GM19025 (cell line): ENCODE measurements around the gene HHIP.

Experiments
- ATAC-seq: cut with Tn5 transposase; IDR thresholded peaks from one replicate; pipeline ENCODE4 v1.9.1; 2021; ENCODE audit warnings: mild to moderate bottlenecking, low read depth, moderate library complexity; ENCODE audit not compliant: unreplicated experiment

HHIP gene

DNA sequence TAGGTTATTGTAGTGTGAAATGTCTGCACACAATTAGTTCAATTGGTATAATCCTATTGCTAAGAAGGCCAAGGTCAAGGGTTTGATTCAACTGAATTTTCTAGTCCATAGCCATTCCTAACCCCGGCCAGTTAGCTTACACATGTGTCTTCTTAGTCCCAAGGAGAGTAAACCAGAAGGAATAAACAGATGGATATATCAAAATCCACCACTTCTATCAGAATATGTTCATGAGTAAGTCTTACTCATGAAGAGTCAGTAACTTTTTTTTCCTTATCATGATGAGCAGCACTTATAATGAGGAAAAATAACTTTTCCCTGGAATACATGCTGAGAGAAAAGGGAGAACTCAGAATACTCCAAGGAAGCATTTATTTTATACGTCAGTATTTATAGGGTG is 9.5 kb downstream of the HHIP start:
- no peak for ATAC-seq

DNA sequence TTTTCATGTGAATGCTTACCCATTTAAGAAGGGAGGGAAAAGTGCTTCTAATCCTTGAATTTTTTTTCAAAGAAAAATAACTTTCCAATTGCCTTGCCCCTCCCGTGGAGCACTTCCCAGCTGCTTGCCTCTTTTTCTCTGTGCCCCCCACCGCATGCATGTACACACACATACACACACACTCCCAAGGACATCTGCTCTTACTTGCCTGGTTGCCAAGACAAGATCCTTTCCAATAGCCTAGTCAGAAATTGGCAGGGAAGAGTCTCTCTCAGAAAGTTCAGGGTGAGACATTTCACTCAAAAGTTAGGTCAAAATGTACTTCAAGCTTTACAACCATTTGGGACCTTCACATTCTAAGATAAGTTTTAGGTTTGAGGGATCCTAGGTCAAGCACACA is 10.9 kb downstream of the HHIP start:
- ATAC-seq: no peak

DNA sequence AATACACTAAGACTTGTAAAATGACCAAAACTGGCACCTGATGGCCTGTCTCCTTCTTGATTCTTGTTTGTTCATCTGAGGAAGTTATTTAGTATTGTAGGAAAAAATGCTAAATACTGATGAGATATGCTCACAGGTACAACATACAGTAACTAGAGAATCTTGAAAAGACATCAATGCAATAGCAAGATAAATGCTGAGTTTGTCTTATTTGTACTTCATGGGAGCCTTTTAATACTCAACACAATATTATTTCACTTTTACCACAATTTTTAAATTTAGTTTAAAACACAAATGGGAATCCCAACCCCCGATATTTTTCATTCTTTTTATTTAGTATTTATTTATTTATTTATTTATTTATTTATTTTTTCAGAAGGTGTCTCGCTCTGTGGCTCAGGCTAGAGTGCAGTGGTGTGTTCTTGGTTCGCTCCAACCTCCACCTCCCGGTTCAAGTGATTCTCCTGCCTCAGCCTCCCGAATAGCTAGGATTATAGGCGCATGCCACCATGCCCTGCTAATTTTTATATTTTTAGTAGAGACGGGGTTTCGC is 12.1 kb downstream of the HHIP start:
- no peak for ATAC-seq

DNA sequence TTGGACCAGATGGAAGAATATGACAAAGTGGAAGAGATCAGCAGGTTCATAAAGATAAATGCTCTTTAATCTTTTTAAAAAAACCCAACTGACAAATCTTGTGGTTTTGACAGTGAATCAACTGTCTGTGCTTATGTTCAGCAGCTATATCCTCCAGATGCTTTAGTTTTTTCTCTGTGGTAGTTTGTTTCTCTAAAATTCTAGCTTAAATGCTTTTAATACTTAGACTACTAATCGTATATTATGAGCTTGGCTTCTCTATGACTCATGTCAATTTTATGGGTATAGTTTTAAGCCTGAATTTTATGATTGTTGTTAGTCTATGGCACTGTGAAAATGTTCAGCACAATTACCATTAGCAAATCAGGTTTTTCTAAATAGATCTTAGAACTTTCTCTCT is 12.9 kb downstream of the HHIP start:
- ATAC-seq: no peak

DNA sequence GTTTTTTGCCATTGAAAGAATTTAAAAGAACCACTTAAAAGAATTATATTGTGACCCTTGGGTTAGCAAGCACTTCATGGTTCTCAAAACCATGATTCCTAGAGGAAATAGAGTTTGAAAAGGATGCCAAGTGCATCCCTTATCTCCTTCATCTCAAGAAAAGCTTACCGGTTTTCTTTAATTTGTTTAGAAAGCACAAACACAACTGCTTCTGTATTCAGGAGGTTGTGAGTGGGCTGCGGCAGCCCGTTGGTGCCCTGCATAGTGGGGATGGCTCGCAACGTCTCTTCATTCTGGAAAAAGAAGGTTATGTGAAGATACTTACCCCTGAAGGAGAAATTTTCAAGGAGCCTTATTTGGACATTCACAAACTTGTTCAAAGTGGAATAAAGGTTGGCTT is 13.5 kb downstream of the HHIP start:
- ATAC-seq: no peak

DNA sequence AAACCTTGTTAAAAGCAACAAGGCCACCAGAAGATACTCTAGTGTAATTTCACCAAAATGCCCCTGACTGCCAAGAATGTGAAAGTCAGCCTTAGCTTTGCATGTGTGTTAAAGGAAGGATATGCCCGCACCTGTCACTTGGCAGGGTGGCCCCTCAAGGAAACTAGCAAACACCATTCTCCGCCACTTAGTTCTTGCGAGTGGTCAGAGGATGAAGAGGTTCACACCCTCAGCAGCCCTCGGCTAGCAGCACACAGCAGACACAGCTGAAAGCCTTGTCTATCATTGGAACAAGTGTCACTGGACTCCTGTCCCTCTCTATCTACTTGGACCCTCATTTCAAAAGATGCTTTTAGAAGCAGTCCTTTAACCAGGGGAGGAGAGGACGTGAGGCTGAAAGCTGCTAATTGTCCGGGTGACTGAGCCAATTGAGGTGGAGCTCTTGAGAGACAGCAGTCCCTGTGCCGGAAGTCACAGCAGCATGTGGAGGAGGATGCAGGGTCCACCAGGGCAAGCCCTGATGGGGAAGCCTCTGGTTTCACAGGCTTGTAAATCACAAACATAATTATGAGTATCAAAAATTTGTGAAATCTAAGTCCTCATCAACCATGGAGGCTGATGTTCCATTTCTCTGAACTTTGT is 18.0 kb downstream of the HHIP start:
- ATAC-seq: no peak

DNA sequence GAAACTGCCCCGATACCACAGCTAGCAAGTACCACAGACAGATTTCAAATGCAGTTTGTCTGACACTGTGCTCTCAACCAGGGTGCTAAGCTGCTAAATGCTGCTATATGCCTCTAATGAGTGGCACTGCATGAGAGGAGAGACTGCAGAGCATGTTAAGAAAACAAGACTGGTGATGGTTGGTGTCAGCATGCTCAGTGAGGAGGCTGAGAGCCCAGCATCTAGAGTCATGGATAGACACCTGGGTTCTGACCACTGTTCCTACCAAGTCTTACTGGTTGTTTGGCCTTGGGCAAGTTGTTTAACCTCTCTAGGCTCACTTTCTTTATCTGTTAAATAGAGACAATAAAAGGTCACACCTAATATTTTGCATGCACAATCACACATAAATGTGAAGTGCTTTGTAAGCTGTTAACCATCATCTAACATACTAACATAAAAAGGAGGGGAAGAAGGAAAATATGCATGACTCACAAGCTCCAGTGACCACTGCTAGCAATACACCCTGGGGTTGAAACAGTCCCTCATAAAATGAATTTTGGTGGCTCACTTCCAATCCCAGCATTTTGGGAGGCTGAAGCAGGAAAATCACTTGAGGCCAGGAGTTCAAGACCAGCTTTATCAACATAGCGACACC is 20.7 kb downstream of the HHIP start:
- ATAC-seq: no peak

DNA sequence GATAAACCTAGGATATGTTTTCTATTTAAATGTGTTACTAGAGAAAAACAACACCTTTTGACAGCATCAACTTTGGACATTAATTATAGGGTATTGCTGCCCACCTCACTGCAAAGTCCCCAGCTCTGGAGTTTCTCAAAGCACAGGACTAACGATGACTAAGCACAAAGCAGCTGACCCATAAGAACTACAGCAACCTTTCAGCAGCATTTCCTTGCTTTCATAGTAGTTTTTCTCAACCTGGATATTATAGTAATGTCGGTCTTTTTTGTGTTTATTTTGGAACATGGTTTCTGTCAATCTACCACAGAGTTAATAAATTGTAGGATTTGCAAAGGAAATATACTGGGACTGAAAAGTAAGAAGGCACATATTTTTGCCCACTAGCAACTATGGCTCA is 21.5 kb downstream of the HHIP start:
- no peak for ATAC-seq

DNA sequence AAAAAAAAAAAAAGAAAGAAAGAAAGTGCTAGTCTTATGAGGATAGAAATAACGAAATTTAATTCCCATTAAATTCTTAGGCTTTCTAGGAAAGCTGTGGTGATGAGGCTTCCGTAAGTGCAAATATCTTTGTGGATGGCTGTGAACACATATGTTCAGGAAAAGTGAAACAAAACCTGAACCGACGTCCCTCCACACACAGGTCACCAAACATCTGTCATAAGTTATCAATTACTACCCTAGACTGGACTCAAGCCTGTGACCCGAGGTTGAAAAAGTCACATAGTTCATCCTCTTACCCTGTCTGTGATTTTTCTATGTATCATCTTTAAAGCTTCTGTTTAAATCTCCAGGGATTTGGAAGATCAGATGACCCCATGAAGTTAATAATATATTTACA is 24.8 kb downstream of the HHIP start:
- ATAC-seq: no peak

DNA sequence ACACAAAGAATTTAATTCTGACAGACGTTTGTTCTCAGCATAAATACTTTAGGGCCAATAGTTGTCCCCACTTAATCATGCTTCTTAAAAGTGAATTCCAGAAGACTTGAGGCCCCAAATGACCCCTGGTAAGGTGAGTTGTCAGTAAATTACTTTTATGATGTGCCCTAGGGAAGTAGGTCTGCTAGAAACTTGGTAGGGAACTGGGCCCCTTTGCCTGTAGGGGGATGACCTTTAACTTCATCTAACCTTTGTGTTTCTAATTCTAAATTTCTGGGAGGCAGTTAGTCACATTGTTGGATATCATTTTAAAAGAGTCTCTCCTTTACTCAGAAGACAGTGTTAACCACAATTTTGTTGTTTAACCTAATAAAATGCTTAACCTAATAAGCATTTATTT is 28.8 kb downstream of the HHIP start:
- no peak for ATAC-seq

DNA sequence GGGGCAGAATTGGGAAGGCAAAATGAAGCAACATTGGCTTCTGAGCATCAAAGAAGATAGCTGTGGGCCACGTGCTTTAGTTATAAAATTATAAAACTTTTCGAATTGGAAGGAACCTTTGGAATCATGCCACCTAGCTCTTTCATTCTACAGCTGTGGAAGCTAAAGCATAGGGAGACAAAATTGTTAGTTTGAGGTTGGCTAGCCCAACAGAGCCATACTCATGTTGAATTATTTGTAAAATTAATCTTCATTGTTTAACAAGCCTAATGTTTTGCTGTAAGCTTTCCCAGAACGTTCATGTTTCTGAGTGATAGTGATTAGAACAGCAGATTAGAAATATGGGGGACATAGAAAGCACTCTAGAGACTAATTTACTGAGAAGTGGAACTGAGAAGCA is 35.9 kb downstream of the HHIP start:
- no peak for ATAC-seq

DNA sequence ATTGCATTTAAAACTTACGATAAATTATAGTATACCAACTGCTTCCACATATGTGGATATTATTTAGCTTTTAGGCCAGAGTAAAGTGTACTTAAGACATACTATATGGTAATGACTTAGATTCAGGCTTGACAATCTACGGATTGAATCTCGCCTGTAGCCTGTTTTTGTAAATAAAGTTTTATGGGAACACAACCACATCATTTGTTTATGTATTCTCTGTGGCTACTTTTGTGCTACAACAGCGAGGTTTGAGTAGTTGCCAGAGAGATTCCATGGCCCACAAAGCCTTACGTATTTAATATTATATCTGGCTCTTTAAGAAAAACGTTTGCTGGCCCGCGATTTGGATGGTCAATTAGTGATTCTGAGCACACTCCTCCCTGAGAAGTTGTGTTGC is 37.6 kb downstream of the HHIP start:
- no peak for ATAC-seq

DNA sequence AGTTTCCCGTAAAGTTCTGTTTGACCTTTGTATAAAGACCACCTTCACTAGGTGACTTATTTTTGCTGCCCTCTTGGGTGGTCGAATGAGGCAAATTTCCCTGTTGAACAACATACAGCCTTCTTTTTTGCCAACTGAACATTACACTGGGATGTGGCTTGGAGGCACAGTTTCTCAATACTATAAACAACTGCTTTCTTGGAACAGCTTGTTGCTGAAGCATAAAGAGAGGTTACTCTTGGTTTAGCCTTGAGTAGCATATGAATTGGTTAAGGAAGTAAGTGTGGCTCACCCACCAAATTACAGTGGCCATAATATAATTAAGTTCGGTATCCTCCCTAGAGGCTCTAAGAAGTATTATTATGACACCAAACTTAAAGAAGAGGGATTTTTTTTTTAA is 40.0 kb downstream of the HHIP start:
- no peak for ATAC-seq

DNA sequence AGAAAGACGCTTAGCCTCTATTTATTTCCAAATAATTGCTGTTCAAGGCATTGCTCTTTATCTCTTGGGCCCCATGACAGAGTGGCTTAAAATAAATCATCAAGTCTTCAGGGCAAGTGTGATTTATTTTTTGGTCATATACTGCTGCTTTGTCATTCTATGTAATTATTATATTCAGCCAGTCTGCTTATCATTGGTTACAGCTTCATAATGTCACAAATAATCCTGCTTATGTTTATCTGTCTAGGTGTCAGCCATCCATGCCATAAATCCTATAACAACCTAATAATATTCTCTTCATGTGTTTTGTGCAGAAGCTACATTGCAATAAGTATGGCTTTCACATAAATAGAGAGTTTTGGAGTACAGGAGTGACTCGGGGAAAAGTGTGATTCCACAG is 41.0 kb downstream of the HHIP start:
- ATAC-seq: no peak

DNA sequence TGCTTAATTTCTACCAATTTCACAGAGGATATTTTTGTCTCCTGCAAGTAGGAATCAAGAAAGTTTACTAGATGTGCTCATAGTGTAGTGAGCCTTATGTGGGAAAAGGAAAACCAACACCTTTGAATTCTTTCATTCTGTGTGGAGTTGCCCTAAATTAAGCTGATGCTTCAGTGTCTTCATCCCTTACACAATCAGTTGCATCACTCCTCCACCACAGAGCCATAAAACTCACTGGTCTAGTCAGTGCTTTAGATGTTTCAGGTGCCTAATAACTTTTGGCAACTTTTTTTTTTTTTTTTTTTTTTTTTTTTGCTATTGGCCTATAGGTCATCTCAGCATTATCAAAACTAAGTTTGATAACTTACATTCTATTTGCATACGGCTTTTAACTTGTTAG is 41.5 kb downstream of the HHIP start:
- ATAC-seq: no peak

DNA sequence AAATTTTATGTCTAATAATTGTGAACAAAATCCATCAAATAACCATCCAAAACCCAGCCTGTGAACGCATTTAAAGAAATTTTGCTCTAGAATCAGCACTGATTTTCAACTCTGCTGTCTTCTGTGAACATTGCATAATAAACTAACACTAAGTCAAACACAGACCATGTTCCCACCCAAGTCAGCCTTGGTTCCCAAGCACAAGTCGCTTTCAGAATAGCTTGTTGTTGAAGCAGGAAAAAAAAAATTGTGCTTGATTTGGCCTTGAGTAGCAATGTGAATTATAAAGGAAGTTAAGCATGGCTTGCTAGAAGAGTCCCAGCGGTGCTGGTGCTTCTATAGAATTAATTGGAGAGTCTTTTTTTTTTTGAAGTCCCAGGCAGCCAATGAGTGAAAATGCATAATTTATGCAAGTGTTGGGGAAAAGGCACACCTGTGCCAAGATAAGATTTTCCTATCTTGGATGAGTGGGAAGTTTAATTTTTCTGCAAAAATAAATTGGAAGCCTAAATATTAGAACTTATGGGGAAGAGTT is 42.1 kb downstream of the HHIP start:
- ATAC-seq: no peak

DNA sequence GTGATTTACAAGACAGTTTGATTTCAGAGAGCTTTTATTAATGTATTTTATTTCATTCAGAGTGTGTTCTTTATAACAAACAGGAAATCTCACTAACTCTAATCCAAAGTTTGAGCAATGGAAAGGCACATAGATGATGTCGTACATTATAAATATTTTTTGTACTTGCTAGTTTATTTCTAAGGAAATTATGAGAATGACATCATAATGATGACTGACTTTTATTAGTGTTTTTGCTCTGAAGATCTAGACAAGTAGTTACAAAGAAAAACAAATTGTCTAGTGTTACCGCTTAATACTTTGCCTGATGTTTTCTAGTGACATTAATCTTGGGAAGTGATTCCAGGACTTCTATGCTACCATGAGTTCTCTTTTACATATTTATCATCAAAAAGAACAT is 43.2 kb downstream of the HHIP start:
- no peak for ATAC-seq

DNA sequence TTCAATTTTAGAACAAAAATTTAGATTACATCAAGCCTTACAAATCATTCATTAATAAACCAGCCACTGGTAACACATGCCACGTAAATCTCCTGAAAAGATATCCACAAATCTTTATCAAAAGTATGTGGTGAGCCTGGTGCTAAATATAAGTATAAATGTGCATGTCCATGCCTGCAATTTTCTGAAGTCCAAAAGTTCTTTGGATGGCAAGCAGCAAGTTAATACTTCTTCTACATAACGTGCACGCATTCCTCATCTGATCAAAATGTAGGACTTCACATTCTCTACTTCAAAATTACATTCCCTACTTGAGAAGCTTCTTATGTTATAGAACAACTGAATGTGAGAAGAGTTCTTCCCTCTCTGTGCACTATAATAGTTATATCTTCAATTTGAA is 49.8 kb downstream of the HHIP start:
- no peak for ATAC-seq

DNA sequence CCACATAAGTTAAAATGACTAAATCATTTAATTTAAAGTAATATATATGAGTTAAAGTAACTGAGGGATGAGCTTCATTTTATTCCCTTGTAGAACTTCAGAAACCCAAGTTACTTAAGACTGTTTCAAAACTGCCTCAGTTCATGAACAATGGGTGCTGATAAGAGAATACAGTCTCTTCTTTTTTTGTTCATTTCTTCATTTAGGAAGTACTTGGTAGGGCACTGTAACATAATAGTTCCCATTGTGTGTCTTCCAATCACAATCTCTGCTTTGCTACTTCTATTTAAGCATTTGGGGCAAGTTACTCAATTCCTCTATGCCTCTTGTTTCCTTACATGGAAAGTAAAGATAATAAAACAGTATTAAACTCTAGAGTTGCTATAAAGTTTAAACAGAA is 50.4 kb downstream of the HHIP start:
- ATAC-seq: no peak

DNA sequence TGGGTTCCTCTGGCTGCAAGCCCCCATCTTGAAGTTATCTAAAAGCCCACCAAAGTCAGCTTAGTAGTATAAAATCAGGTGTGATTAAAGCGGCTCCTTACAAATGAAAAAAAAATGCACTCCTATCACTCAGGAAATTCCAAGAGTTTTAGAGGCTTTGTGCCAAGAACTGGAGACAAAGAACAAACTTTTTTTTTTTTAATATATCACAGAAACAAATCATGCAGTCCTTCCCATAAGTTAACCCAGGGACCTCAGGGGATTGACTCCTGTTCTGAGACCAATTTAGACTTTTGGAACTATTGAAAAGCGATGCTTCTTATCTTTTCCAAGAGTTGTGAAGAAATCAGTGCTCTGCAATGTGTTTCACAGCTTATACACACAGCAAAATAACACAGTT is 53.6 kb downstream of the HHIP start:
- no peak for ATAC-seq

DNA sequence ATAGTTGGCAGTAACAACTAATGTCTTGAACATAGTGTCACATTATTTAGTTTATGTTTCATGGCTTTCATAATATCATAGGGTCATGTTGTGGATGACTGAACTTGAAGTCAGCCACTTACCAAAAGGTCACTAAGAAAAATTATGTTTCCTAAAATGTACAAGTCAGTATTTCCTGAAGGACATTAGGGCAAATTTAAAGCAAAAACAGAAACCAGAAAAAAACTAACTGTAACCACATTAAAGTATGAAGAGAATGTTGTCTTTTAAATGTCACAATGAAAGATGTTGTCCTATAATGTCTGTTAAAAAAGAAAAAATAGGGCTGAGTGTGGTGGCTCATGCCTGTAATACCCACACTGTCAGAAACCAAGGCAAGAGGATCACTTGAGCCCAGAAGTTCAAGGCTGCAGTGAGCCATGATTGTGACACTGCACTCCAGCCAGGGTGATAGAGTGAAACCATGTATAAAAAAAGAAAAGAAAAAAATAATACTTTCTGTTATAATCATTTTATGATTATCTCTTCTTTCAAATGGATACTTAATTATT is 55.8 kb downstream of the HHIP start:
- ATAC-seq: no peak

DNA sequence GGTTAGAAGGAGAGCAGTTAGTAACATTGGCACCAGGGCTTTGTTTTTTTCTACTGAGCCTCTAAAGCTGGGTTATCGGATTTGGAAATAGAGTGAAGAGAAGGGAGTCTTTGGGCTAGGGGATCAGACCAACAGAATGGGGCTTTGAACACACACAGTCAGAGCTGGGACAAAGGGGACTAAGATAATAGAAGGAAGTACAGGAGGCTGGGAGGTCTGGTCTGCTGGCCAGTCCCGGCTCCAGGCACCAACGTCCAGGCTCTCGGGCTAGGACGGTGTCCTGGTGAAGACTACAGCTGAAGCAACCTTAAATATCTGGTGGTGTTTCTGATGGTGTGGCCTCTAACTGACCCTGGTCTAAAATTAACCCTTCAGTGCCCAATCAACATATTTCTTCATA is 57.5 kb downstream of the HHIP start:
- no peak for ATAC-seq
